Ascending aorta (tissue), 2 donors: ENCODE measurements around the gene SMO. TPM values are rescaled to one million over a fixed set of nuclear protein-coding genes. Genes with fewer than 3 reads are reported as not detected.
A peak's percentile ranks its signal among the peaks of the same experiment; 100 is the strongest.
"Not testable (repeated sequence)": the region's sequence is repeated elsewhere in the genome, so short reads cannot be mapped to it uniquely, and the experiment has no call there.

Source experiments
- DNase-seq, 2 donors: peaks; one replicate each; pipeline ENCODE4 v3.0.0-alpha.2; 2019; ENCODE audit warnings: low spot score in 2 of 2
- H3K27ac ChIP-seq, 2 donors: fragments of 200-600 bp; sonication (generic); one replicate each; pipeline ENCODE4 v1.5.1; 2016 to 2017; ENCODE audit warnings: mild to moderate bottlenecking in 1 of 2
- H3K27me3 ChIP-seq: fragments of 200-600 bp; sonication (generic); one replicate; pipeline ENCODE4 v1.5.1; 2017
- H3K36me3 ChIP-seq, 2 donors: fragments of 200-600 bp; sonication (generic); one replicate each; pipeline ENCODE4 v1.5.1; 2016
- H3K4me1 ChIP-seq, 2 donors: fragments of 200-600 bp; sonication (generic); one replicate each; pipeline ENCODE4 v1.5.1; 2016 to 2017; ENCODE audit warnings: mild to moderate bottlenecking in 1 of 2
- H3K4me3 ChIP-seq, 2 donors: fragments of 200-600 bp; sonication (generic); one replicate each; pipeline ENCODE4 v1.5.1; 2016 to 2017; ENCODE audit warnings: mild to moderate bottlenecking in 1 of 2
- H3K9me3 ChIP-seq, 2 donors: fragments of 200-600 bp; sonication (generic); one replicate each; pipeline ENCODE4 v1.5.1; 2016
- CTCF ChIP-seq, 3 experiments: fragments of 200-600 bp in 2 of 3; fragments of 450-650 bp in 1 of 3; sonication (generic) in 2 of 3; IDR thresholded peaks; one replicate each; pipeline ENCODE4 v1.5.1; 2016 to 2019; ENCODE audit warnings: antibody characterized with exemption in 3 of 3, mild to moderate bottlenecking in 1 of 3, moderate library complexity in 1 of 3
- intact Hi-C: fragments of 100-400 bp; cut with DNase I; formaldehyde crosslinking; loops from one replicate; pipeline ENCODE4 v1.15.1; 2023
- total RNA-seq: library from RNA; depleted of rRNA; stranded (reverse); fragments of >200 nt; gene quantifications from one replicate; pipeline ENCODE4 v1.1.0, GENCODE V29; 2016

Gene SMO
- total RNA-seq, 1 donor from 2014 or later, result 12.9 TPM

DNA sequence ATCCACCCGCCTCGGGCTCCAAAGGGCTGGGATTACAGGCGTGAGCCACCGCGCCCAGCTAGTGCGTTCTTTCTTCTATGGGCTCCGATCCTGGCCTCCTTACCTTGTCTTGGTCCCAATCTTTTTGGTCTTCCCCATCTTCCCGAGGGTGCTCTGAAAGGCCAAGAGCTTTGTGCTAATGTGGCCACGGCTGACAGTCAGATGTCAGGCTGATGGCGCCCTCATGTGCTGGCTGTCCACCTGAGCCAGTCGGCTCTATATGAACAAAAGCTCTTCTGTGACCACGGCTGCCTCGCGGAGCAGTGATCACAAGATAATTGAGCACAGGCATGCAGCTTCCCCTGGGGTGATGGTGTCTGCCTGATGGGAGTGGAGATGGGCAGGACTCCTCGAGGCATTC lies 25.4 kb downstream of the SMO start:
- no peak for DNase-seq
- no peaks in the 10 kb centered on the region for H3K9me3 ChIP-seq
- TF ChIP-seq CTCF (IDR thresholded peaks at IDR 0.05), result no peak
- no peak overlapping the region for H3K27ac ChIP-seq
- intact Hi-C loops, result loop anchor here (5.0 kb wide), 1 partner anchor 157 kb away; the partner anchor contains the start of gene TNPO3
- no peak overlapping the region for H3K4me3 ChIP-seq
- H3K4me1 ChIP-seq, result no peaks in the 10 kb centered on the region
- H3K36me3 ChIP-seq, result peaks cover 8% of the 10 kb centered on the region in 2 donors
- H3K27me3 ChIP-seq, result no peaks in the 10 kb centered on the region

- intact Hi-C loops, DNase-seq, H3K9me3 ChIP-seq, H3K4me1 ChIP-seq, H3K27me3 ChIP-seq, H3K27ac ChIP-seq, H3K36me3 ChIP-seq, H3K4me3 ChIP-seq: not testable (repeated sequence)
Observed at GRCh38 chr7:129215691-129216090, 27.3 kb downstream of the SMO start.

GRCh38 chr7:129216101-129216715 lies 27.8 kb downstream of the SMO start:
- intact Hi-C loops, DNase-seq, H3K27me3 ChIP-seq, H3K4me3 ChIP-seq, H3K36me3 ChIP-seq, H3K27ac ChIP-seq, H3K9me3 ChIP-seq, H3K4me1 ChIP-seq: not testable (repeated sequence)

- H3K4me1 ChIP-seq, H3K27ac ChIP-seq, H3K4me3 ChIP-seq, H3K36me3 ChIP-seq, intact Hi-C loops, DNase-seq, H3K27me3 ChIP-seq, H3K9me3 ChIP-seq: not testable (repeated sequence)
Observed at GRCh38 chr7:129216821-129217416, 28.5 kb downstream of the SMO start.

DNA sequence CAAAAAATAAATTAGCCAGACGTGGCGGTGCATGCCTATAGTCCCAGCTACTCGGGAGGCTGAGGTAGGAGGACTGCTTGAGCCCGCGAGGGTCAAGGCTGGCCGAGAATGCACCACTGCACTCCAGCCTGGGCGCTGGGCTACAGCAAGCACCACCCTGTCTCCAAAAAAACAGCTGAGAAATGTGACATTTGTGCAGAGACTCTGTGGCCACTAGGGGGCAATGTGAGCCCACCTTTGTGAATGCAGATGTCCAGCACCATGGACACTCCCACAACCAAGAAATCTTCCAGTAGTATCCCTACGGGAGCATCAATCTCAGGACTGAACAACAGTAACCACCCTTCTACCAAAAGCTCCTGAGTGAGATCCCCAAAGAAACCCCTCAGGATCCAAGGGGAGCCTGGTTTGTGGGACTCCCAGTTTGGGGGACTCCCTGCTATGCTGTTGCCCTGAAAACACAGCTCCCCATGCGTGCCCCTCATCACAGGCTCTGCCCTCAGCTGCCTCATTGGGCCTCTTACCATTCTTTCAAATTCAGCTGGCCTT lies 30.2 kb downstream of the SMO start:
- H3K27ac ChIP-seq, result no peak overlapping the region
- H3K9me3 ChIP-seq, result no peaks in the 10 kb centered on the region
- intact Hi-C loops, result loop anchor here (1.0 to 2.0 kb wide), 2 partner anchors 80 to 254 kb away; no protein-coding TSS in a partner anchor
- no peak overlapping the region for H3K4me3 ChIP-seq
- peak in 1 of 2 donors; percentile 91 for DNase-seq
- no peaks in the 10 kb centered on the region for H3K27me3 ChIP-seq
- H3K4me1 ChIP-seq, result no peaks in the 10 kb centered on the region
- peak; percentile 86 to 90 (median 87) for TF ChIP-seq CTCF (IDR thresholded peaks at IDR 0.05)
- no peaks in the 10 kb centered on the region for H3K36me3 ChIP-seq

DNA sequence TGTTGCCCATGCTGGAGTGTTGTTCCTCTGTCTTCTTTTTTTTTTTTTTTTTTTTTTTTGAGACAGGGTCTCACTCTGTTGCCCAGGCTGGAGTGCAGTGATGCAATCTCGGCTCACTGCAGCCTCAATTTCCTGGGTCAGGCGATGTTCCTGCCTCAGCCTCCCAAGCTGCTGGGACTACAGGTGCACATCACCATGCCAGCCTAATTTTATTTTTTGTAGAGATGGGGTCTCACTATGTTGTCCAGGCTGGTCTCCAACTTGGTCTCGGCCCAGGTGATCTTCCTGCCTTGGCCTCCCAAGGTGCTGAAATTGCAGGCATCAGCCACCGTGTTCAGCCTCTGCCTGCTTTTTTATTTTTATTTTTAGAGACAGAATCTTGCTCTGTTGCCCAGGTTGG lies 30.7 kb downstream of the SMO start:
- H3K36me3 ChIP-seq, DNase-seq, H3K27me3 ChIP-seq, H3K4me3 ChIP-seq, H3K4me1 ChIP-seq, H3K27ac ChIP-seq, H3K9me3 ChIP-seq: not testable (repeated sequence)
- intact Hi-C loops, result loop anchor here (2.0 kb wide), 1 partner anchor 80 kb away; no protein-coding TSS in a partner anchor

DNA sequence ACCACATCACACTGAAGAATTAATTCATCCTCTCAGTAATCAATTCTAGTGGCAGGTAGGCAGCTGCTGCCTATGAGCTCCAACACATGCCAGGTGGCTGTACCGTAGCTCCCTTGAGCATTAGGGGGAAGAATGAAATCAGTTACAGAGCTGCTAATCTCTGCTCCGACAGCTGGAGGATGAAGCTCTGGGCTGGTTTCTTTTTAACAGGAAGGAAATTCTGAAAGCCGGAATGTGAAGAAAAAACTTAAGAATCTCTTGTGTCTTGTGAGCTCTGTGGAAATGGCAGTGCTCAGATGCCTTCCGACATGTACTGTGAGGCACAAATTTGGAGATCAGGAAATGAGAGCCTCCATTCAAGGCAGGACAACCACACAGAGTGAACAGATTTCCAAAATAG lies 33.6 kb downstream of the SMO start:
- H3K27me3 ChIP-seq, result no peaks in the 10 kb centered on the region
- intact Hi-C loops, result loop anchor here (5.0 kb wide), 3 partner anchors 390 to 1635 kb away; partner anchors contain the start of genes ARF5, GCC1, NRF1 and ZC3HC1
- no peak for TF ChIP-seq CTCF (IDR thresholded peaks at IDR 0.05)
- DNase-seq, result no peak
- H3K27ac ChIP-seq, result no peak overlapping the region
- H3K36me3 ChIP-seq, result no peaks in the 10 kb centered on the region
- H3K9me3 ChIP-seq, result no peaks in the 10 kb centered on the region
- peaks cover 0 to 9% of the 10 kb centered on the region in 2 donors for H3K4me1 ChIP-seq
- no peak overlapping the region for H3K4me3 ChIP-seq
